HG03108 (cell line): ENCODE data around the gene SH2B3.

Experiments
- ATAC-seq: cut with Tn5 transposase; IDR thresholded peaks from one replicate; pipeline ENCODE4 v1.9.1; 2021; ENCODE audit warnings: moderate library complexity; ENCODE audit not compliant: unreplicated experiment

SH2B3 gene

DNA sequence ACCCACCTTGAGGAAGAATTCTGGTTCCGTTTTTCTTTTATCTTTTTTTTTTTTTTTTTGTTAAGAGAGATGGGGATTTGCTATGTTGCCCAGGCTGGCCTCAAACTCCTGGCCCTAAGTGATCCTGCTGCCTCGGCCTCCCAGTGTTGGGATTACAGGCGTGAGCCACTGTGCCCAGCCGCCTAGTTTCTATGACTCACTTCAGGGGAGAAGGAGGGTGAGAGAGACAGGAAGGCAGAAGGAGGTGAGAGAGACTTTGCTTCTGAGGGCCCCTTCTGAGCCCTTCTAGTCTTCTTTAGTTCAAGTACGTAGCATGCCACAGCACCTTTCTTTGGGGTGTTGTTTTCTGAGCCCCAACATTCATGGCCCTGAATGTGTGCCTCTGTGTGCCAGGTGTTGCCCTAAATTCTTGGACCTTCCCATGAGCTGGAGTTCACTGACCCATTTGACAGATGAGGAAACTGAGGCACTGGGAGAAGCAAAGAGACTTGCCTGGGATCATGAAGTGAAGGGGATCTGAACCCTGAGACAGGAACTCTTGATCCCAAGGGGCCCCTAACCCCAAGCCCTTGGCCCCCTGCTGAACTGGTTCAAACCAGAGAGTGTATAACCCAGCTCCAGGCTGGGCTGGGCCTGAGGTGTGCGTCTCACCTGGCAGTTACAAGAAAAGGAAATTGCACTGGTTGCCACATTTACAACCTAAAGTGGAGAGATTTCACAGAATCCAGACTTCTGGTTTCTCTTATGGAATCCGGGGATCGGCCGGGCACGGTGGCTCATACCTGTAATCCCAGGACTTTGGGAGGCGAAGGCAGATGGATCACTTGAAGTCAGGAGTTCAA is 20.8 kb downstream of the SH2B3 start:
- ATAC-seq: no peak

DNA sequence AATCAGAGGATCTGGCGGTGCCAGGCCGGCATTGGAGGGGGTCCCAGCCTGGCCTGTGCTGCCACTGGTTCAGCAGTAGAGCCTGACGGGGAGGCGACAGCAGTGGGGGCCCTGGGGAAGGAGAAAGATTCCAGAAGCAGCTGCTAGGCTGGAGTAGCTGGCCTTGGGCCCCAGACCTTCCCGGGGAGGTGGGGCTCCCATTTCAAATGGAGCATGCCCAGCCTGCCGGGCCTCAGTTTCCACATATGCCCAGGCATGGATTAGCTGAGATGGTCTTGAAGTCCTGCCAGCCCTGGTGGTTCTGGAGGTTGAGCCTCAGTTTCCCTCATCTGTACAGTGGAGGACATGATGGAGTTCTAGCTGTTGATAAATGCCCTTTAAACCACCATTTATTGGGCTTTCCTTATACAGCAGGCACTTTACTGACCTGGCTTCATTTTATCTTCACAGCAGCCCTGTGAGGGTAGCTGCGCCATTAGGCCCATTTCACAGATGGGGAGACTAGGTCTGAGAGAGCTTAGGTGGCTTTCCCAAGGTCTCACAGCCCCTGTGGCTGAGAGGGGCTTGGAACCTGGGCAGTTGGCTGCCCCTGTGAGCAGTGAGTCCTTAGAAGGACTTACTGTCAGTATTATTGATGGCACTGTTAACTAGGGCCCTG is 21.8 kb downstream of the SH2B3 start:
- ATAC-seq: no peak

DNA sequence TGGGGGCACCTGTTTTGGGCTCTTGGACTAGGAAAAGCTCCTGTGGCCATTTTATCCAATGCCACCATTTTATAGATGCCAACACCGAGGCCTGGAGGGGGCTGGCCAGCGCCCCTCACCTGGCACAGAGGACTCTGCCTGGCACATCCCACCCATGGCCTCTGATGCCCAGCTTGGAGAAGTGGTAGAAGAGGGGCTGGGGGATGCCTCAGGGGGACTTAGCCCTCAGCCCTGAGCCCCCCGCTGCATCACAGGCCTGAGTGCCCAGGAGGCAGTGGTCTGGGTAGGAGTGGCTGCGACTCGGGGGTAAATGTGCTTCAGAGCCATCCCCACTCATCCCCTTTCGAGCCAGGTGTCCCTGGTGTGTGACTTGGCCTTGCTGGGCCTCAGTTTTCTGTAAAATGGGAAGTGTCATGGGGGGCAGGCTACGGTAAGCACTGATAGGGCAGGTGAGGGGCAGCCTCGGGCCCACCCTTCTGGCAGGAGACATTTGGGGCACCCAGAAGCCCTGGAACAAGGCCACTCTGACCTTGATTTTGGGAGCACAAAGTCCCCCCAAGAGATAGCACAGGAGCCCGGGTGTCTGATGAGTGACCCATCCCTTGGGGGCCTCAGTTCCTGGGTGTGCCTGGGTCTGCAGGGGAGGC is 22.5 kb downstream of the SH2B3 start:
- ATAC-seq: no peak

DNA sequence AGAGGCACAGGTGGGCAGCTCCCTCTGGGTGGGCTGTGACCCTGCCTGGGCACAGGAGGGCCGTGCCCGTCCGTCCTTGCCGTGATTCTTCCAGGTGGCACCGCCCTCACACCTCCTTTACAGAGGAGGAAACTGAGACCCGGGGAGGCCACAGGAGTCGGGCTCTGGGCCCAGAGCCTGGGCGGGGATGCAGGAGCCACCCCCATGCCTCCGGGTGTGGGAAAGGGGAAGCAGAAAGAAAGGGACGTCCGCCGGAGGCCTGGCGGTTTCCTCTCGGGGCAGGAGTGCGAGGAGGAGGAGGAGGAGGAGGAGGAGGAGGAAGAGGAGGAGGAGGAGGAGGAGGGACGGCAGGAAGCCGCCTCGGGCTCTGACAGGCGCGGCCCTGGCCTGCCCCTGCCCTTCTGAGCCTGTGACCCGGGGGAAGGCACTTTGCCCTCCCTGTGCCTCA is 23.0 kb downstream of the SH2B3 start:
- no peak for ATAC-seq

DNA sequence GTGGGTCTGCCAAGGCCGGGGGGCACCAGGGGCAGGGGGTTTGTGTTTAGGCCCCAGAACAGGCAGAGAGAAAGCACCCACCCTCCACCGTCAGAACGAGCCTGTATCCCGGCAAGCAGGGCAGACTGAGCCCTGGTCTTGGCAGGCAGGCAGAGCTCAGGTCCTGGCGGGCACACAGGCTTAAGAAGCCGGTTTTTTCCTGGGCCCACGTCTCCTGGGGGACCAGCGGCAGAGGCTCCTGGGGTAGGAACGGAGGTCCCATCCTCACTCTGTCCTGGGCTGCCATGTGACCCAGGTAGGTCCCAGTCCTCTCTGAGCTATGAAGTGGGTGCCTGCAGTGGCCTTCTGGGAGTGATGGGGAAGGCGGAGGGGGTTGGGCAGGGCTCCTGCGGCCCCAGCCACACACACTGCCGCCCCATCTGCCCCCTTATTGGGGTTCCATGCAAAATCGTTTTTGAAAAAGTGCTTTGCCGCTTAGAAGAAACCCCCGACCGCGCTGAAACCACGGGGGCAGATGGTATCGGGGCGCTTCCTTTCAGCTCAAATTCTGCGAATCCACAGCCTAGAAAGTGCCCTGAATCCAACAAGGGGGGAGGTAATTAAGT is 24.2 kb downstream of the SH2B3 start:
- ATAC-seq: no peak

DNA sequence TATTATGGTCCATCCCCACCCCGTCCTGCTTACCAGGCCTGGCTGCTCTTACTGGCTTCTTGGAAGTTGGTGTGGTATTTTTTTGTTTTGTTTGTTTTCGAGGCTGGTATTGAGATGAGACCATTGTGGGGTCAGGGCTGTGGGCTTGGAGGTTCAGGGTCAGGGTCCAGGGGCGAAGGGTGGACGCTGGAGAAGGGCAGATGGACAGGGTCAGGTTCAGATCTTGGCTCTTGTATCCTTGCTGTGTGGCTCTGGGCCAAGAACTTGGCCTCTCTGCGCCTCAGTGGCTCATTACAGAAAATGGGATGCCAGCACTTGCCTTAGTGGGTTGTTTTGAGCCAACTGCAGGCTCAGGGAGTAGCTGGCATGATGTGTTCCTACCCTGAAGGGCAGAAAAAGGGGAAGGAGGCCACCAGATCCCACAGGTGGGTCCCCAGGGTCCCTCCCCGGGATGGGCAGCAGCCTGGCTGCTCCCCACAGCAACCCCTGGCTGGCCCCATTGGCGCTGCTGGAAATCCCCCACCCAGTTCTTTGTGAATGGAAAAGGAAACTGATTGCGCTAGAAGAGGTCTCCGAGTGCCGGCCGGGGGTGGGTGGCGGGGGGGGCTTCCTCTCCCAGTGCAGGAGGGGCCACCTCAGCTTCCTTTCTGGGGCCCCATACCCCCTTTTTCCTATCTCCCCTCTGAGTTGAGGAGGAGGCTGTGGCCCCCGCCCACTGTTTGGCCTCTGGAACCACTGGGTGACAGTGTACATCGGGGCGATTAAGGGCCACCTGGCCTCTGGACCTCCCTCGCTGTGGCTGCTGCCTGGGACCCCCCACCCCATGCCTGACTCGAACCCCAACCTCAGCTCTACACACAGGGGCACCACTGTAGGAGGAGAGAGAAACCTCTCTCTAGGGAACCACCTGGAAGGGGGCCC is 25.0 kb downstream of the SH2B3 start:
- peak; percentile 23 for ATAC-seq

DNA sequence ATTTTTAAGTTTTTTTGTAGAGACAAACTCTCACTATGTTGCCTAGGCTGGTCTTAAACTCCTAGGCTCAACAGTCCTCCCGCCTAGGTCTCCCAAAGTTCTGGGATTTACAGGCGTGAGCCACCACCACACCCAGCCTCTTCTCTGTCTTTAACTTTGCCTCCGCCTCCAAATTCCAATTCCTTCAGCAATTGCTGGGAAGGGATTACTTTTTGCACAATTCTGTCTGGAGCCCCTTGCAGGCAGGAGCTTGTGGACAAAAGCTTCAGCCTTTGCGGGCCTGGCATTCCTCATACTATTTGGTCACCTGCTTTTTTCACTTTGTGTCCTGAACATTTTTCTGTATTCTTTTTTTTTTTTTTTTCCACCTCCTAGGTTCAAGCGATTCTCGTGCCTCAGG is 26.0 kb downstream of the SH2B3 start:
- ATAC-seq: no peak

DNA sequence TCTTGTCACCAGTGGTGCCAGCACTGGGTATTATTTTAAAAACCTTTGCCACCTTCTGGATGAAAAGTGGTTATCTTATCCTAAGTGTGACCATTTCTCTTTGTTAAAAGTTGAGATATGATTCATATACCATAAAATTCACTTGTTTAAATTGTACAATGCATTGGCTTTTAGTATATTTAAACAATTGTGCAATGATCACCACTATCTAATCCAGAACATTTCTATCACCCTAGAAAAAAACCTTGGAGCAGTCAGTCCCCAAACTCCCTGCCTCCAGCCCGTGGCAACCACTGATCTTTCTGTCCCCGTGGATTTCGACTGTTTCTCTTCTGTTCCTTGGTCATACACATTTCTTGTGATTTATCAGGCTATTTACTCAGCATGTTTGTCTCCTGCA is 28.3 kb downstream of the SH2B3 start:
- no peak for ATAC-seq

DNA sequence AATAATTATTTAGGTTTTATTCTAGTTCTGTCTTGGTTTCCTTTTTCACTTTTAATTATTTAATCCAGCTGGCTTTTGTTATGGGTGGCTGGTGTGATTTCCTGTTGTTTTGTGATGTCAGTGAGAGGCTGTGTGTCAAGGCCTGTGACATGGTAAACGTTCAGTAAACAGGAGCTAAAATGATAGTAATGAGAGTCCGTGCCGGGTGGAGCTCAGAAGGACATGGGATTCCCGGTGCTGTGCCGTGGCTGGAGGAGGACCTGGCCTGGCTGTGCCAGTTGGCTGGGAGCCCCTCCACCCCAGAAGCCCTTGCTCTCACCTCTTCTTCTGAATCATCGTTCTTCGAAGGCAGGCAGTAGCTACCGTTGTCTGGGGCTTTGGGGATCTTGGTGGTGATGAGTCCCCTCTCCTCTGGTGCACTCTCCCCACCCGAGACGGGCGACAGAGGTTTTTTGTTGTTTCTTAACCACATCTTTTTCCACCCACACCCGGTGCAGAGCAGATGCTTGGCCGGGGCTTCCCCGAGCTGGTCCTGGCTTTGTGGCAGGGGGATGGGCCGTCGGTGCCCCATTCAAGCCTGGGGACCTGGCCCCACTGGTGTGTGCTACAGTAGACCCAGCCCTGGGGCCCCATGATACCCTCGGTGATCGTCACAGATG is 29.1 kb downstream of the SH2B3 start:
- ATAC-seq: peak; percentile 50

DNA sequence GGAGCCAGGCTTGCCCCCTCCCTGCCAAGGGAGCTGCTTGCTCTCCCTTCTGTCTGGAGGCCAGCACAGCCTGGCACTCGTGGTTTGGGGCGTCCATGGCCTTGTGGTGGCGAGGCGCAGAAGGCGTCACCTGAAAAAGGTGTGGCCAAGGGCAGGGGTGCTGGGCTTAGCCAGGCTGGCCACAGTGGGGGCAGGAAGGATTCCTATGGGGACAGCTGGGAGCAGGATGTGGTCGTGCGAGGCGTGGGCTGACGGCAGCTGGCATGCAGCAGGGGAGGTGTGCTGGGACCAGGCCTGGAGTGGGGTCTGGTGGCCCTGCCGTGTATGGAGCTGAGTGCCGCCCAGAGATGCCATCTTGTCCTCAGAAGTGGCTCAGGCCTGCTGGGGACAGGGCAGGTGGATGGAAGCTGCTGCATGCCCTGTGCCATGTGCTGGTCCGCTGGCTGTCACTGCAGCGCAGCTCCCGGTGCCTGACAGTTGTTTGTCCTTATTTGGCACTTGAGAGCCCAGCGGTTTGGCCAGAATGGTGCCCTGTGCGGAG is 30.0 kb downstream of the SH2B3 start:
- no peak for ATAC-seq

DNA sequence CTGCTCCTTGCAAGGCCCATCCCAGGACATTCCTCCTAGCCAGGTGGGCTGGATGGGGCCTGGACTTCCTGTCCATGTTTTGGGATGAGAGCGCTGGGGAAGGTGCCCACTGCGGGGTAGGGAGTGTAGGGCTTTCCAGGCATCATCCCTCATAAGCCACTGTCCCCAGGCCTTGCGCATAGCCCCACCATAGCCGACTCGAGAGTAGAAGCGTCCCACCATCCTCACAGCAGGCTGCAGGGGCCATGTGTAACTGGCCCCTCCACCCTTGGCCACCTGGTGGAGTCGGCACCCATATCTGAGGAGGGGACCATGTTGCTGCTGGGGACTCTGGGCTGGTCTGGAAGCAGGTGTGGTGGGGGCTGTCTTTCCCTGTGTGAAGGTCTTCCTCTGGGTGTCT is 30.5 kb downstream of the SH2B3 start:
- ATAC-seq: no peak

DNA sequence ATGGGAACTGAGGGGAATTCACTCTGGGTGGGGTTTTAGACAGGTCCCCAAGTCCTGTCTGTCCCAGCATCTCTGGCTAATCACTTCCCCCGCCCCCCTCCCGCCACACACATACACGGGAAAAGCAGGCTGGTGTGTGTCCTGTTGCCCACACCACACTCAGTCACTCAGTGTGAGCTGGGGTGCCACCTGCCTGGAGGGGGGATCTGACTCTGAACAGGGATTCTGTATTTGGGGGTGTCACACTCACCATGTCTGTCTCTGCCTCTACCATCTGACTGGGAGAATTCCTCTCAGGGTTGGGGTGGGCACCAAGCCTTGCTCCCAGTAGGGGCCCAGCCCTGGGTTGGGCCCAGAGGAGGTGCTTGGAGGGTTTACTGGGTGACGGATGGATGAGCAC is 31.1 kb downstream of the SH2B3 start:
- ATAC-seq: no peak

DNA sequence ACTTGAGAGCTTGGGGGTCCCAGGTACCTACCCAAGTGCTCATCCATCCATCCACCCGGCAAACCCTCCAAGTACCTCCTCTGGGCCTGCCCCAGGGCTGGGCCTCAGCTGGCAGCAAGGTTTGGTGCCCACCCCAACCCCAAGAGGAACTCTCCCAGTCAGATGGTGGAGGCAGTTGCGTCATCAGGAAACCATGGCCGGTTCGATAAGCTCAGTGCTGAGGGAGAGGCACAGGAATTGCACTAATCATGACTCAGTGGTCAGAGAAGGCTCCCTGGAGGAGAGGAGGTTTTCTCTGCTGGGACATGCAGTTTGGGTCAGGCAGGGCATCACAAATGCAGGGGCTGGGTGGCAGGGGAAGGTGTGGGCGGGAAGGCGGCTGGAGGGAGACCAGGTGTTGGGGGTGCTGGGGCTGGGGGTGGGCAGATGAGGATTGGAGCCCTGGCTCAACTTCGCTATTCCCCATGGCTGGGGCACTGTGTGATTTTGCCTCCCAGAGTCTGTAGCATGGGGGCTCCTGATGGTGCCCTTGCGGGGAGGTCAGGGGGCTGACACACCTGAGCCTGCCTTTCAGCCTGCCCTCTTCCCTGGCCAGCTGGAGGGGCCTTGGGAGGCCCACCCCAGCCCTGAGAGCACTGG is 32.2 kb downstream of the SH2B3 start:
- no peak for ATAC-seq

DNA sequence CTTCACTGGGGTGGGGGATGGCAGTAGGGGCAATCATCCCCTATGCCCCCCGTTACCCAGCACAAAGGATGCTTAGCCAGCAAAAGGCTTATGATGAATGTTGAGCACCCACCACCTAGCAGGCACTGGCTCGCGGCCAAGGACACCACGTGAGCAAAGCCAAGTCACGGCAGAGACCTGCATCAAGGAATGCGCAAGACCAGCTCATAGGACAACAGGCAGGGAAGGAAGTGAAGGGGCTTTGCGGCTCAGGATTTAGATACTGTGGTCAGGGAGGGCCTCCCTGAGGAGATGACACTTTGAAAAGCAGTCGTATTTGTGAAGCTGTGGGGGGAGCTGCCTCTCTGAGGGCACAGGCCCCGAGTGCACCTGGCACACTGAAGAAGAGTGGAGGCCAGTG is 32.8 kb downstream of the SH2B3 start:
- ATAC-seq: no peak

DNA sequence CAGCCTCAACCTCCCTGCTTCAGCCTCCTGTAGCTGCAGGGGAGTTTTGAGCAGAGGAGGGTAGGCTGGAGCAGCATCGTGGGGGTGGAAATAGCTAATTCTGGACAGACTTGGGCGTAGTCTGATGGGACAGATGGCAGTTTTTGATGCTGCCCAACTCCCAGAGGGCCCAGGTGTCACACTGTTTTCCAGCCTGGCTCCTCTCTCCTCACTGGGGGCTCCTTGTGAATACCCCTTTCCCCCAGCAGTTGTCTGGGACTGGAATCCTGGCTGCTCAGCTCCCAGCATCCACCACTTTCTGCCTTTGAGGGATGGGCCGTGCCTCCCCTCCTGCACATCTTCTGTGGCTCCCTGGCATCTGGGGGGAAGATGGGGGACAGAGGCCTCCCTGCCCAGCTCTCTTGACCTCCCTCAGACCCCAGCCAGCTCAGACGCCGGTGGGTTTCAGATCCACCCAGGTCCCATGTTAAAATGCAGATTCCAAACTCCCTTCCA is 34.0 kb downstream of the SH2B3 start:
- ATAC-seq: no peak

DNA sequence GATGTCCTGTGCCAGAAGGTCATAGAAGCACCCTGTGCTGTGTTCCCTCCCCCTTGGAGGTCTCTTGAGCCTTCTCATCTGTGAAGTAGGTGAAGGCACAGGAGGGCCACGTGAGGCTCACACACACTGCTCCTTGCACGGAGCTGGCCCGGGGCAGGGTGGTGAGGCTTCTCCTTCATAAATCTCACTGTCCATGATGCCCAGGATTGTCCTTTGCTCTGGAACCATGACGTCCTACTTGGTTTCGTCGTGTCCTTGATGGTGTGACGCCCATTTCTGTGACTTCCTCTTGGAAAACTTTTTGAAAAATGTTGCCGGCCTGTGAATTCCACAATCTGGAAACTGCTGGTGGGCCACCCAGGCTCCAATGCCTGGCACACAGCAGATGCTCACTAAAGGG is 34.4 kb downstream of the SH2B3 start:
- ATAC-seq: no peak

DNA sequence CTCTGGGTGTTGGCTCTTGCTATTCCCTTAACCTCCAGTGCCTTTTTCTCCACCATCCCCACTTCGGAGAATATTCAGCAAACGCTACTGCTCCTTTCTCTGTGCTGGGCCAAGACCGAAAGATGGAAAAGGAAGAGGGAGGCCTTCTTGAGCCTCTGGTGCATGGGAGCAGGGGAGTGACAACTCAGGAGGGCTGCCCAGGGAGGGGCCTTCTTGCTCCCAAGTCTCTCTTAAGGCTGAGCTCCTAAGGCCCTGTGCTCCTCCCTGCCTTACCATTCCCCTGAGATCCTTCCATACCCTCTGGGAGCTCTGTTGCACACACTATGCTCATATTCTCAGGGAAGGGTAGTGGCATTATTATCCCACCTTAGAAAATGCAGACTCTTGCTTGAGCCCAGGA is 34.9 kb downstream of the SH2B3 start:
- no peak for ATAC-seq

DNA sequence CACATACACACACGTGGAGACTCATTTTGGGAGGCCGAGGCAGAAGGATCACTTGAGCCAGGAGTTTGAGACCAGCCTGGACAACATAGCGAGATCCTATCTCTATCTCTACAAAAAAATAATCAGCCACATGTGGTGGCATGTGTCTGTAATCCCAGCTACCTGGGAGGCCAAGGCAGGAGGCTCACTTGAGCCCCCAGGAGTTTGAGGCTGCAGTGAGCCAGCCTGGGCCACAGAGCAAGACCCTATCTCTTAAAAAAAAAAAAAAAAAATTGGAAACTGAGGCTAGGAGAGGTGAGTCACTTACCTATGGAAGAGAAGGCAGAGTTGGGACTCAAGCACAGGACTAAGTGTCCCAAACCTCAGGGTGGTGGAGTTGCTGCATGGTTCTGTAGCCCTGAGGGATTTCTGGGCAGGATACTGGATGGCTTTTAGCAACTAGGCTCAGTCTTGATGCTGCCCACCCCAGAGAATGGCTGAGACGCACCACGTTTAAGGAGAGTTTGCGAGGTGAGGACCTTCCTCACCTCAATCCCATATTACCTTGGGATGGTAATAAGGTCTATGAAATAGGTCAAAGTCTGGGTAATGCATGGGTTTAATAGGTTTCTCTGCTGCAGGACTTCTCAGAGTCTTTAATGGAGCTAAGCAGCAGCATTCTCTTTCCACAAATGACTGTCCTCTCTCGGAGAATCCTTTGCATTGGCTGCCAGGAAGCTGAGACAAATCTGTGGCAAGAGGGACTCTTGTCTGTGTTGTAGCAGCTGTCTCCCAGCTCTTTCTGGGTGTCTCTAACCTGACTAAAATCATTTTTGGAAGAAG is 35.6 kb downstream of the SH2B3 start:
- ATAC-seq: no peak
